Natural killer cell (primary cell): ENCODE results near the gene RCN2. TPM values are rescaled to one million over a fixed set of nuclear protein-coding genes. Genes with fewer than 3 reads are reported as not detected.

ENCODE experiments used
- ATAC-seq, 3 donors: fragments of 150-1000 bp in 2 of 3; fragments of 200-7000 bp in 1 of 3; cut with Tn5 transposase; 1 replicate in 1 of 3; 2 replicates in 2 of 3; pipeline ENCODE4 v1.10.0; 2021; ENCODE audit warnings: mild to moderate bottlenecking in 2 of 3, moderate library complexity in 2 of 3
- DNase-seq, 2 donors: peaks; one replicate each; pipeline versions ENCODE4 v3.0.0 to v3.0.0-alpha.2; 2013 to 2021; ENCODE audit warnings: mixed read lengths in 1 of 2
- H3K27ac ChIP-seq: one replicate; pipeline ENCODE4 v1.5.1; 2013; ENCODE audit warnings: mild to moderate bottlenecking, low read length
- H3K27me3 ChIP-seq: one replicate; pipeline ENCODE4 v1.6.1; 2013; ENCODE audit warnings: low read length; ENCODE audit not compliant: control insufficient read depth, insufficient read depth
- H3K36me3 ChIP-seq: one replicate; pipeline ENCODE4 v1.6.1; 2013; ENCODE audit warnings: low read length; ENCODE audit not compliant: control insufficient read depth, insufficient read depth
- H3K4me1 ChIP-seq: one replicate; pipeline ENCODE4 v1.6.1; 2013; ENCODE audit warnings: low read length; ENCODE audit not compliant: control insufficient read depth, insufficient read depth
- H3K4me3 ChIP-seq: one replicate; pipeline ENCODE4 v1.5.1; 2013; ENCODE audit warnings: low read length
- H3K9me3 ChIP-seq: one replicate; pipeline ENCODE4 v1.6.1; 2013; ENCODE audit warnings: low read length; ENCODE audit not compliant: control insufficient read depth, insufficient read depth
- H3K27ac Mint-ChIP-seq, 2 donors: one replicate each; pipeline ENCODE4 v1.8.0; 2022; ENCODE audit warnings: mild to moderate bottlenecking in 2 of 2, mixed read lengths in 2 of 2, moderate library complexity in 1 of 2
- H3K27me3 Mint-ChIP-seq, 2 donors: one replicate each; pipeline ENCODE4 v1.8.0; 2022; ENCODE audit warnings: low read depth in 2 of 2, mixed read lengths in 2 of 2
- H3K36me3 Mint-ChIP-seq: one replicate; pipeline ENCODE4 v1.8.0; 2022; ENCODE audit warnings: mixed read lengths
- H3K4me1 Mint-ChIP-seq, 2 donors: one replicate each; pipeline ENCODE4 v1.8.0; 2022; ENCODE audit warnings: mixed read lengths in 2 of 2
- H3K4me3 Mint-ChIP-seq: one replicate; pipeline ENCODE4 v1.8.0; 2022; ENCODE audit warnings: mild to moderate bottlenecking, moderate library complexity, mixed read lengths
- H3K9me3 Mint-ChIP-seq, 2 donors: one replicate each; pipeline ENCODE4 v1.8.0; 2022; ENCODE audit warnings: mixed read lengths in 2 of 2
- WGBS: methylation state at CpG from one replicate; pipeline ENCODE4 v1.1.7; 2013; ENCODE audit warnings: missing lambda C conversion rate; ENCODE audit not compliant: insufficient coverage; 5-methylcytosine and 5-hydroxymethylcytosine counted together
- intact Hi-C: fragments of 100-400 bp; cut with micrococcal nuclease; formaldehyde crosslinking; loops from one replicate; pipeline ENCODE4 v1.14.2; 2022
- total RNA-seq, 4 donors: library from RNA; stranded (reverse); fragments of 120-200 nt in 1 of 4; gene quantifications; one replicate each; pipeline versions ENCODE4 v1.2.3 to v1.2.4, GENCODE V29; 2013 to 2022
- TF ChIP-seq, protein P1 (sequence below): fragments of 200-600 bp; IDR thresholded peaks from one replicate; pipeline ENCODE4 v1.8.0; 2022; ENCODE audit warnings: antibody characterized with exemption

RCN2 gene
- total RNA-seq, 3 donors from 2014 or later (not counting 1 experiment from before 2014, with no cell fraction given) = 24.1 to 30.0 (median 25.0) TPM

GRCh38 chr15:76967067-76967466 lies 35.5 kb downstream of the RCN2 start:
- Histone ChIP-seq H3K27ac (no peak overlapping the region), H3K27me3 (no peaks in the 10 kb centered on the region), H3K36me3 (no peaks in the 10 kb centered on the region), H3K4me1 (no peaks in the 10 kb centered on the region), H3K9me3 (no peaks in the 10 kb centered on the region), H3K4me3 (no peak overlapping the region)
- H3K4me3 Mint-ChIP-seq = no peak overlapping the region
- H3K9me3 Mint-ChIP-seq = no peaks in the 10 kb centered on the region
- intact Hi-C loops = no loop called here
- 71% methylated on average over 4 of the region's 4 CpGs for WGBS
- DNase-seq (no peak), ATAC-seq (no peak)
- no peaks in the 10 kb centered on the region for H3K36me3 Mint-ChIP-seq
- TF ChIP-seq, protein P1, sequence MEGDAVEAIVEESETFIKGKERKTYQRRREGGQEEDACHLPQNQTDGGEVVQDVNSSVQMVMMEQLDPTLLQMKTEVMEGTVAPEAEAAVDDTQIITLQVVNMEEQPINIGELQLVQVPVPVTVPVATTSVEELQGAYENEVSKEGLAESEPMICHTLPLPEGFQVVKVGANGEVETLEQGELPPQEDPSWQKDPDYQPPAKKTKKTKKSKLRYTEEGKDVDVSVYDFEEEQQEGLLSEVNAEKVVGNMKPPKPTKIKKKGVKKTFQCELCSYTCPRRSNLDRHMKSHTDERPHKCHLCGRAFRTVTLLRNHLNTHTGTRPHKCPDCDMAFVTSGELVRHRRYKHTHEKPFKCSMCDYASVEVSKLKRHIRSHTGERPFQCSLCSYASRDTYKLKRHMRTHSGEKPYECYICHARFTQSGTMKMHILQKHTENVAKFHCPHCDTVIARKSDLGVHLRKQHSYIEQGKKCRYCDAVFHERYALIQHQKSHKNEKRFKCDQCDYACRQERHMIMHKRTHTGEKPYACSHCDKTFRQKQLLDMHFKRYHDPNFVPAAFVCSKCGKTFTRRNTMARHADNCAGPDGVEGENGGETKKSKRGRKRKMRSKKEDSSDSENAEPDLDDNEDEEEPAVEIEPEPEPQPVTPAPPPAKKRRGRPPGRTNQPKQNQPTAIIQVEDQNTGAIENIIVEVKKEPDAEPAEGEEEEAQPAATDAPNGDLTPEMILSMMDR = no peak
- H3K4me1 Mint-ChIP-seq = no peaks in the 10 kb centered on the region
- no peak overlapping the region for H3K27ac Mint-ChIP-seq
- H3K27me3 Mint-ChIP-seq = peaks cover 0 to 10% of the 10 kb centered on the region in 2 donors

GRCh38 chr15:76968306-76968705 lies 36.8 kb downstream of the RCN2 start:
- intact Hi-C loops = no loop called here

DNA sequence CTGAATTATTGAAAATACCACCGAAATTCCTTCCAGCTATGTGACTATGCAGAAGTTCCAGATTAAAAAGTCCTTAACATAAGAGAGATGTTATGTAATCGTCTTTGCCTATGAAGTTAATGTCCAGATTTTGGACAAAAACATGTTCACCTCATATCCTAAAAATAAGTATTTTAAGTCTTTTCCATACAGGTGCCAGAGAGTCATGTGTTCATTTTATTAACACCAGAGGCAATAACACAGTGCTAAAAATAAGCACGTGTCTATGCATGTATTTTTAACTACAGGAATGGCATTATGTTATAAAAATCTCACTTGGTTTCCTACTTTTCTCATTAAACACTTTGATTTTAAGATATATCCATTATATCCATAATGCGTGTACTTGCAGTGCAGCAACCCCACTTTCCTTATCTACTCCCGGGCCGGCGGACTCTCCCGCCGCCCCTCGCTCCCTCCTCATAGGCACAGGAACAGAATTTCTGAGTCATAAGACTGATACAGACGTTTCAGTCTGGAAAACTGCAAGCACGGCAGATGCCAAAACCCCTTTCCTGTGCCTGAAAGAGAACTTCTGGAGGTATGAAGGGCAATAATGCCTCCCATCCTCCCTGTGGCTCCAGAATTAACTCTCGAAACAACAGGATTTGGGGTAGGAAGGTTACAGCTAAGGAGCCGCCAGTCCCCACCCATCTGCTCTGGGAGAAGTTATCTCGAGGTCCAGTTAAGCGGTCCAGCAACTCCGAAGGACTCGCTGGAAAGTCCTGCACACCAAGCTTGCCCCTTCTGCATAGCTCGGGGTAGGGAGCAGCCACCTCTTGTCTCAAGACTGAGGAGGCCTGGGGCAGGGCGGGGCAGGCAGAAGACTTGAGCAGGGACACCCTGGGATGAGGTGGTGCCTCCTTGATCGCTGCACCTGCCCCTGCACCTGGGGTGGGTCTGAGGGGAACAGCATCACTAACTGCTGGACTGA lies 41.1 kb downstream of the RCN2 start:
- intact Hi-C loops = loop anchor here (1.0 to 5.0 kb wide), 5 partner anchors 50 to 570 kb away; partner anchors contain the start of gene TSPAN3
- Histone ChIP-seq H3K4me3 (no peak overlapping the region), H3K9me3 (no peaks in the 10 kb centered on the region), H3K4me1 (peaks cover 23% of the 10 kb centered on the region), H3K27ac (no peak overlapping the region), H3K36me3 (no peaks in the 10 kb centered on the region), H3K27me3 (no peaks in the 10 kb centered on the region)
- WGBS = 84% methylated on average over 19 of the region's 21 CpGs
- Mint-ChIP-seq H3K9me3 (no peaks in the 10 kb centered on the region), H3K4me3 (no peak overlapping the region), H3K27ac (no peak overlapping the region), H3K27me3 (no peaks in the 10 kb centered on the region), H3K4me1 (peaks cover 12 to 34% of the 10 kb centered on the region in 2 donors), H3K36me3 (no peaks in the 10 kb centered on the region)
- no peak for ATAC-seq
- DNase-seq = no peak
- TF ChIP-seq, protein P1 = no peak

More at GRCh38 chr15:76968306-76968705, 36.8 kb downstream of the RCN2 start:
- Histone ChIP-seq H3K27ac (no peak overlapping the region), H3K9me3 (no peaks in the 10 kb centered on the region), H3K4me3 (no peak overlapping the region), H3K27me3 (no peaks in the 10 kb centered on the region), H3K36me3 (no peaks in the 10 kb centered on the region), H3K4me1 (peaks cover 2% of the 10 kb centered on the region)
- no peak for ATAC-seq
- peaks cover 0 to 6% of the 10 kb centered on the region in 2 donors for H3K27me3 Mint-ChIP-seq
- H3K4me3 Mint-ChIP-seq = no peak overlapping the region
- WGBS = 85% methylated on average over 1 of the region's 1 CpG
- H3K9me3 Mint-ChIP-seq = no peaks in the 10 kb centered on the region
- DNase-seq = no peak
- H3K4me1 Mint-ChIP-seq = peaks cover 0 to under 1% of the 10 kb centered on the region in 2 donors
- no peak overlapping the region for H3K27ac Mint-ChIP-seq
- no peaks in the 10 kb centered on the region for H3K36me3 Mint-ChIP-seq
- TF ChIP-seq, protein P1 = no peak
